NCI-H146 (cell line): ENCODE measurements around the gene SAV1.
"Not testable (repeated sequence)": the region's sequence is repeated elsewhere in the genome, so short reads cannot be mapped to it uniquely, and the experiment has no call there.

Source experiments
- DNase-seq: peaks from one replicate; lab custom pipeline; 2025; lab: John Stamatoyannopoulos, UW

Gene SAV1

GRCh38 chr14:50665300-50665699 lies 2.8 kb downstream of the SAV1 start:
- DNase-seq, result not testable (repeated sequence)

- not testable (repeated sequence) for DNase-seq
These were observed 3.5 kb downstream of the SAV1 start for GRCh38 chr14:50664579-50664978.

GRCh38 chr14:50659327-50659974 lies 8.7 kb downstream of the SAV1 start:
- DNase-seq, result no peak

- no peak for DNase-seq
These were observed 9.9 kb downstream of the SAV1 start for GRCh38 chr14:50658203-50658602.

GRCh38 chr14:50657753-50658152 lies 10.4 kb downstream of the SAV1 start:
- no peak for DNase-seq

GRCh38 chr14:50656776-50657175 lies 11.3 kb downstream of the SAV1 start:
- DNase-seq, result no peak

- DNase-seq, result no peak
These were observed 18.4 kb downstream of the SAV1 start for GRCh38 chr14:50649691-50650090.

GRCh38 chr14:50647753-50648152 lies 20.4 kb downstream of the SAV1 start:
- no peak for DNase-seq

- DNase-seq, result no peak
These were observed 20.8 kb downstream of the SAV1 start for GRCh38 chr14:50647282-50647681.

GRCh38 chr14:50635141-50635540 lies 33.0 kb downstream of the SAV1 start:
- no peak for DNase-seq

- no peak for DNase-seq
These were observed 34.2 kb downstream of the SAV1 start for GRCh38 chr14:50633954-50634353.

GRCh38 chr14:50631408-50631821 lies 36.7 kb downstream of the SAV1 start:
- DNase-seq, result no peak

GRCh38 chr14:50624947-50625346 lies 43.2 kb downstream of the SAV1 start:
- DNase-seq, result not testable (repeated sequence)

GRCh38 chr14:50624447-50624846 lies 43.7 kb downstream of the SAV1 start:
- DNase-seq, result no peak

- DNase-seq, result no peak
These were observed 45.1 kb downstream of the SAV1 start for GRCh38 chr14:50622978-50623377.

- DNase-seq, result no peak
These were observed 47.8 kb downstream of the SAV1 start for GRCh38 chr14:50620341-50620740.

- DNase-seq, result no peak
These were observed 48.5 kb downstream of the SAV1 start for GRCh38 chr14:50619569-50620141.

GRCh38 chr14:50616275-50616674 lies 51.8 kb downstream of the SAV1 start:
- DNase-seq, result no peak

GRCh38 chr14:50615552-50615951 lies 52.6 kb downstream of the SAV1 start:
- DNase-seq, result no peak

- no peak for DNase-seq
These were observed 53.0 kb downstream of the SAV1 start for GRCh38 chr14:50615056-50615455.

GRCh38 chr14:50612806-50613205 lies 55.3 kb downstream of the SAV1 start:
- no peak for DNase-seq

- no peak for DNase-seq
These were observed 57.6 kb downstream of the SAV1 start for GRCh38 chr14:50610465-50610864.

- DNase-seq, result no peak
These were observed 59.7 kb downstream of the SAV1 start for GRCh38 chr14:50608302-50608851.

GRCh38 chr14:50607761-50608160 lies 60.3 kb downstream of the SAV1 start:
- no peak for DNase-seq
